OCI-LY7 (cell line): ENCODE results near the gene LMTK3. TPM values are rescaled to one million over a fixed set of nuclear protein-coding genes. Genes with fewer than 3 reads are reported as not detected.

Experiments
- BruUV-seq: library from RNA; stranded (reverse); fragments of 400-500 nt; replicated peaks from 2 replicates; lab custom pipeline; 2021; lab: Mats Ljungman, UMichigan
- CTCF ChIA-PET: fragments of 300-600 bp; sonication (Branson Sonifier 250); formaldehyde crosslinking; loops from one replicate; lab custom pipeline; 2022; ENCODE audit warnings: antibody characterized with exemption; ENCODE audit not compliant: unreplicated experiment; lab: Charles Lee
- POLR2A ChIA-PET: fragments of 300-600 bp; sonication (Branson Sonifier 250); formaldehyde crosslinking; loops from one replicate; lab custom pipeline; 2022; ENCODE audit warnings: antibody characterized with exemption; lab: Charles Lee
- DNase-seq: peaks from one replicate; pipeline ENCODE4 v3.0.0-alpha.2; 2015; ENCODE audit warnings: low spot score
- H2AFZ ChIP-seq: fragments of 200-600 bp; sonication (generic), shearing (Covaris generic); 2 replicates; pipeline ENCODE4 v1.6.1; 2014; ENCODE audit warnings: mild to moderate bottlenecking, antibody characterized with exemption, low read length, moderate library complexity
- H3K27ac ChIP-seq: fragments of 200-600 bp; sonication (generic); 2 replicates; pipeline ENCODE4 v1.5.1; 2014; ENCODE audit warnings: mixed run types, low read depth, mild to moderate bottlenecking, moderate library complexity, low read length, inconsistent platforms; ENCODE audit not compliant: poor library complexity, severe bottlenecking
- H3K36me3 ChIP-seq: fragments of 200-600 bp; sonication (generic); 2 replicates; pipeline ENCODE4 v1.6.1; 2014; ENCODE audit warnings: mild to moderate bottlenecking, antibody characterized with exemption, low read length, moderate library complexity, mixed read lengths; ENCODE audit not compliant: insufficient read depth
- H3K4me1 ChIP-seq: fragments of 200-600 bp; sonication (generic); 2 replicates; pipeline ENCODE4 v1.5.1; 2014; ENCODE audit warnings: mild to moderate bottlenecking, low read length; ENCODE audit not compliant: insufficient read depth, poor library complexity, severe bottlenecking
- H3K4me2 ChIP-seq: fragments of 200-600 bp; sonication (generic); 2 replicates; pipeline ENCODE4 v1.6.1; 2014; ENCODE audit warnings: mild to moderate bottlenecking, low read length
- H3K4me3 ChIP-seq: fragments of 200-600 bp; sonication (generic); 2 replicates; pipeline ENCODE4 v1.5.1; 2014; ENCODE audit warnings: mild to moderate bottlenecking, low read depth, low read length; ENCODE audit not compliant: poor library complexity, severe bottlenecking
- H3K79me2 ChIP-seq: fragments of 200-600 bp; sonication (generic); 2 replicates; pipeline ENCODE4 v1.6.1; 2016; ENCODE audit warnings: low read depth, mild to moderate bottlenecking, low read length, moderate library complexity, mixed read lengths; ENCODE audit not compliant: insufficient read depth
- H3K9me2 ChIP-seq: fragments of 200-600 bp; sonication (generic); 2 replicates; pipeline ENCODE4 v1.6.1; 2016; ENCODE audit warnings: mild to moderate bottlenecking, low read length, mixed read lengths; ENCODE audit not compliant: insufficient read depth
- H3K9me3 ChIP-seq: fragments of 200-600 bp; sonication (generic); 2 replicates; pipeline ENCODE4 v1.6.1; 2014; ENCODE audit warnings: mild to moderate bottlenecking, mixed run types, low read length, mixed read lengths
- H4K20me1 ChIP-seq: fragments of 200-600 bp; sonication (generic); 2 replicates; pipeline ENCODE4 v1.6.1; 2014; ENCODE audit warnings: mild to moderate bottlenecking, antibody characterized with exemption, low read length, moderate library complexity, mixed read lengths; ENCODE audit not compliant: insufficient read depth
- EZH2phosphoT487 ChIP-seq: fragments of 200-600 bp; sonication (generic); IDR thresholded peaks from 2 replicates; pipeline ENCODE4 v1.6.1; 2018; ENCODE audit warnings: low read depth, borderline replicate concordance, mild to moderate bottlenecking, mixed run types, antibody characterized with exemption, low read length, moderate library complexity, mixed read lengths
- intact Hi-C: fragments of 100-400 bp; cut with micrococcal nuclease; formaldehyde crosslinking; loops from one replicate; pipeline ENCODE4 v1.10.0; 2022; ENCODE audit not compliant: unreplicated experiment
- total RNA-seq, 2 experiments: library from RNA; depleted of rRNA in 1 of 2; stranded (reverse); fragments of >200 nt in 1 of 2; shearing (Covaris generic) in 1 of 2; gene quantifications; 2 replicates each; pipeline ENCODE4 v1.2.3, GENCODE V29; 2014 to 2022
- TF ChIP-seq, protein P1 (sequence below): fragments of 200-600 bp; sonication (generic); conservative IDR thresholded peaks from 2 replicates; pipeline ENCODE4 v1.5.1; 2014; ENCODE audit warnings: mild to moderate bottlenecking, antibody characterized with exemption, low read length, moderate library complexity, mixed read lengths

Gene LMTK3
- total RNA-seq, 2 experiments from 2014 or later, result 1.3 to 9.7 TPM

DNA sequence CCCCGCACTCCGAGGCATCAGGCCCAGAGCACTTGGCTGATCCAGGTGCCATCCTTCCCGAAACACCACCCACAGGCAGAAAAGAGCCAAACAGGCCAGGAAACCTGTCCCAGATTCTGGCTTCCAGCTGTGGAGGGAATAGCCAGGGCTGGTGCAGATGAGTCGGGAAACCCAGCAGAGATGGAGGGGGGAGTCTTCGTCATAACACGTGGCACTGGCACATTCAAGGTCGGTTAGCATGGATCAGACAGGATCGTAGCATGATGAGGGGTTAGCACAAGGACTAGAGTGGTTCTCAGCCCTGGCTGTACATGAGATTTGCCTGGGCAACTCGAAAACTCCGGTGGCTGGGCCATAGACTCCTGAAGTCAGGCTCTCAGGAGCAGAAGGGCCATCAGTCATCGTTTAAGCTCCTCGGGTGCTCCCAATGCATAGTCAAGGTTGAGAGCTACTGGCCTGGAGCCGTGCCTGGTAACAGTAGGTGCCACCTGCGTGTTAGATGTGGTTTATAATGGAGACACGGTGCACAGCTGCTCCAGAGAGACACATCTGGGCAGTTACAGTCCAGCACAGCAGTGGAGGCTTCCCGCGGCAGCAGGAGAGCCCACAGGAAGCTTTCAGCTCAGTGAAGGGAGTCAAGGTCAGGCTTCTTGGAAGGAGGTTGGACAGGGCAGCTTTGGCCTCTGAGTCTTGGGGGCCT lies 36.1 kb downstream of the LMTK3 start:
- Histone ChIP-seq H3K4me3 (no peak overlapping the region), H3K36me3 (peaks cover 72% of the 10 kb centered on the region), H4K20me1 (no peaks in the 10 kb centered on the region), H3K27ac (no peak overlapping the region), H3K4me1 (no peaks in the 10 kb centered on the region), H3K79me2 (no peaks in the 10 kb centered on the region), H3K9me2 (no peaks in the 10 kb centered on the region), H3K4me2 (no peak overlapping the region), H2AFZ (no peak overlapping the region), H3K9me3 (no peaks in the 10 kb centered on the region)
- no peak for TF ChIP-seq EZH2phosphoT487
- TF ChIP-seq, protein P1, sequence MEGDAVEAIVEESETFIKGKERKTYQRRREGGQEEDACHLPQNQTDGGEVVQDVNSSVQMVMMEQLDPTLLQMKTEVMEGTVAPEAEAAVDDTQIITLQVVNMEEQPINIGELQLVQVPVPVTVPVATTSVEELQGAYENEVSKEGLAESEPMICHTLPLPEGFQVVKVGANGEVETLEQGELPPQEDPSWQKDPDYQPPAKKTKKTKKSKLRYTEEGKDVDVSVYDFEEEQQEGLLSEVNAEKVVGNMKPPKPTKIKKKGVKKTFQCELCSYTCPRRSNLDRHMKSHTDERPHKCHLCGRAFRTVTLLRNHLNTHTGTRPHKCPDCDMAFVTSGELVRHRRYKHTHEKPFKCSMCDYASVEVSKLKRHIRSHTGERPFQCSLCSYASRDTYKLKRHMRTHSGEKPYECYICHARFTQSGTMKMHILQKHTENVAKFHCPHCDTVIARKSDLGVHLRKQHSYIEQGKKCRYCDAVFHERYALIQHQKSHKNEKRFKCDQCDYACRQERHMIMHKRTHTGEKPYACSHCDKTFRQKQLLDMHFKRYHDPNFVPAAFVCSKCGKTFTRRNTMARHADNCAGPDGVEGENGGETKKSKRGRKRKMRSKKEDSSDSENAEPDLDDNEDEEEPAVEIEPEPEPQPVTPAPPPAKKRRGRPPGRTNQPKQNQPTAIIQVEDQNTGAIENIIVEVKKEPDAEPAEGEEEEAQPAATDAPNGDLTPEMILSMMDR, result no peak
- intact Hi-C loops, result no loop called here
- DNase-seq, result no peak
- ChIA-PET CTCF (no interaction called here), POLR2A (interaction anchor here (0.6 kb wide), 2 partner anchors 15 to 33 kb away, joined by 3 to 6 read pairs; no protein-coding TSS in a partner anchor)
- no TSS peak for BruUV-seq

GRCh38 chr19:48474084-48474592 lies 37.5 kb downstream of the LMTK3 start:
- Histone ChIP-seq H4K20me1 (peaks cover 5% of the 10 kb centered on the region; the same call in 1 of the 2 replicates), H3K9me2 (no peaks in the 10 kb centered on the region), H2AFZ (no peak overlapping the region), H3K79me2 (peaks cover 8% of the 10 kb centered on the region), H3K36me3 (peaks cover 67% of the 10 kb centered on the region), H3K4me2 (no peak overlapping the region), H3K4me3 (no peak overlapping the region), H3K4me1 (peaks cover 6% of the 10 kb centered on the region), H3K27ac (no peak overlapping the region), H3K9me3 (no peaks in the 10 kb centered on the region)
- no TSS peak for BruUV-seq
- intact Hi-C loops, result no loop called here
- ChIA-PET POLR2A (no interaction called here), CTCF (no interaction called here)
- no peak for TF ChIP-seq EZH2phosphoT487
- TF ChIP-seq, protein P1, result no peak
- DNase-seq, result no peak
